Cardiac muscle cell (in vitro differentiated cells and primary cell): ENCODE measurements around the gene SLC1A2. TPM values are rescaled to one million over a fixed set of nuclear protein-coding genes. Genes with fewer than 3 reads are reported as not detected.

Experiments
- DNase-seq, 2 donors: peaks; one replicate each; pipeline versions ENCODE4 v3.0.0 to v3.0.0-alpha.2; 2010 to 2017; ENCODE audit warnings: low read depth in 1 of 2, low spot score in 1 of 2
- H3K27ac ChIP-seq: fragments of 200-600 bp; sonication (generic); 2 replicates; pipeline ENCODE4 v1.5.1; 2016
- H3K27me3 ChIP-seq: fragments of 200-600 bp; sonication (generic); 2 replicates; pipeline ENCODE4 v1.6.0; 2016; ENCODE audit warnings: control low read depth
- H3K36me3 ChIP-seq: fragments of 200-600 bp; sonication (generic); 2 replicates; pipeline ENCODE4 v1.5.1; 2016; ENCODE audit warnings: control low read depth
- H3K4me1 ChIP-seq: fragments of 200-600 bp; sonication (generic); 2 replicates; pipeline ENCODE4 v1.8.1; 2017; ENCODE audit warnings: low read depth, mild to moderate bottlenecking, mixed run types
- H3K4me3 ChIP-seq: fragments of 200-600 bp; sonication (generic); 2 replicates; pipeline ENCODE4 v1.5.1; 2016; ENCODE audit warnings: mild to moderate bottlenecking
- H3K9me3 ChIP-seq: fragments of 200-600 bp; sonication (generic); 2 replicates; pipeline ENCODE4 v1.5.1; 2017; ENCODE audit warnings: low read depth, mild to moderate bottlenecking, control low read depth
- polyA plus RNA-seq: library from polyadenylated mRNA; unstranded; fragments of >200 nt; fragmentation: Nextera tagmentation; extraction: Ambion mirVana; gene quantifications from 2 replicates; pipeline ENCODE4 v1.2.1, GENCODE V29; 2016
- total RNA-seq: library from RNA; depleted of rRNA; stranded (reverse); fragments of >200 nt; gene quantifications from 2 replicates; pipeline ENCODE4 v1.2.3, GENCODE V29; 2016
- TF ChIP-seq, protein P1 (sequence below): IDR thresholded peaks from 2 replicates; pipeline ENCODE4 v1.5.1; 2012; ENCODE audit warnings: low read depth, mild to moderate bottlenecking, low read length

Gene SLC1A2
- total and polyA plus RNA-seq, 2 experiments from 2014 or later, result 0.76 to 1.3 TPM

DNA sequence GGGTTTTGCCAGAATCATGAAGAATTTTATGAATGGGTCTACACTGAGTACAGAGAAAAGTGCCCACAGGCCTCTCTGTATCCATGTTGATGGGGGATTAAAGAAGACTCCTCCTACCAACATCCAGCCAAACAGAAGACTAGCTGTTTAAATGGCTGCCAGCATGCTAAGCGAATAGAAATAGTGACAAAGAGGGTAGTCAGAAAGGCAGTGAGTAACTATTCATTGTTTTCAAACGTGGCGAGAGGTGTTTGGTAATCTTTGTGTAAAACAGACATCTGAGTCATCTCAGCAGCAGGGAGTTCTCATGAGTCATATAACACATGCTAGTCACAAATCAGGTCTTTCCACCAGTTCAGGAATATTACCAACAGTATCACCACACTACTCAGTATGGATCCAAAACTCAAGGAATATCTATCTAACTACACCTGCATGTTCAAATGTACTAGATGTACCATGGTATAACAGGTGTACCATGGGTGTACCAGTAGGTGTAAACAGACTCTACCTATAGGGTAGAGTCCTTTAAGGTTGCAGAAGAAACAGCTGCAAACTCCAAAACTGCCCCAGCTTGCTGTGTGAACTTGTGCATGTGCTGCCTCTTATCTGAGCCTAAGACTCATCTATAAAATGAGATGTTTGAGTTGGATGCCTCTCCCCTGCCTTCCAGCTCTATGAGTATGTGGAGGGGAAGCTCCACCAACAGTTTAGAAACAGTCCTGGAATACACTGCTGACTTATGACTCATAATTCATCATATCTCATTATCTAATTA, 82.0 kb downstream of the SLC1A2 start:
- H3K27me3 ChIP-seq, result no peaks in the 10 kb centered on the region
- H3K27ac ChIP-seq, result no peak overlapping the region
- H3K9me3 ChIP-seq, result no peaks in the 10 kb centered on the region
- TF ChIP-seq, protein P1, sequence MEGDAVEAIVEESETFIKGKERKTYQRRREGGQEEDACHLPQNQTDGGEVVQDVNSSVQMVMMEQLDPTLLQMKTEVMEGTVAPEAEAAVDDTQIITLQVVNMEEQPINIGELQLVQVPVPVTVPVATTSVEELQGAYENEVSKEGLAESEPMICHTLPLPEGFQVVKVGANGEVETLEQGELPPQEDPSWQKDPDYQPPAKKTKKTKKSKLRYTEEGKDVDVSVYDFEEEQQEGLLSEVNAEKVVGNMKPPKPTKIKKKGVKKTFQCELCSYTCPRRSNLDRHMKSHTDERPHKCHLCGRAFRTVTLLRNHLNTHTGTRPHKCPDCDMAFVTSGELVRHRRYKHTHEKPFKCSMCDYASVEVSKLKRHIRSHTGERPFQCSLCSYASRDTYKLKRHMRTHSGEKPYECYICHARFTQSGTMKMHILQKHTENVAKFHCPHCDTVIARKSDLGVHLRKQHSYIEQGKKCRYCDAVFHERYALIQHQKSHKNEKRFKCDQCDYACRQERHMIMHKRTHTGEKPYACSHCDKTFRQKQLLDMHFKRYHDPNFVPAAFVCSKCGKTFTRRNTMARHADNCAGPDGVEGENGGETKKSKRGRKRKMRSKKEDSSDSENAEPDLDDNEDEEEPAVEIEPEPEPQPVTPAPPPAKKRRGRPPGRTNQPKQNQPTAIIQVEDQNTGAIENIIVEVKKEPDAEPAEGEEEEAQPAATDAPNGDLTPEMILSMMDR, result no peak
- H3K36me3 ChIP-seq, result no peaks in the 10 kb centered on the region
- peak in 1 of 2 donors; percentile 95 for DNase-seq
- no peak overlapping the region for H3K4me3 ChIP-seq
- no peaks in the 10 kb centered on the region for H3K4me1 ChIP-seq

DNA sequence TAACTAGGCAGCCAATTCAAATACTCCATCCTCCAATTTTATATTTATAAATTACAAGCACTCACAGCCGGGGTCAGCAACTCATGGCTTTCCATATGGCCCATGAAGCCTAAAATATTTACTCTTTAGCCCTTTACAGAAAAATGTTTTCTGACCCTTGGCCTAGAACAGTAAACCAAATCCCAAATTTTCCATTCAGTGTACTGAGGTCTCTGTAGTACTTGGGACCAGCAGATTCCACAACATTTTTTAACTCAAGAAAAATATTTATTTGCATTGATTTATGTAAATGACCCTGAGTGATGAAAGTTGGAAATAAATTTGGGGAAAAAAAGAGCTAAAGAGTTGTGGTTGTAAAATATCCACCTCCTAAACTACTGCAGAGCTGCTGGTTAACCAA, 82.6 kb downstream of the SLC1A2 start:
- no peak overlapping the region for H3K27ac ChIP-seq

DNA sequence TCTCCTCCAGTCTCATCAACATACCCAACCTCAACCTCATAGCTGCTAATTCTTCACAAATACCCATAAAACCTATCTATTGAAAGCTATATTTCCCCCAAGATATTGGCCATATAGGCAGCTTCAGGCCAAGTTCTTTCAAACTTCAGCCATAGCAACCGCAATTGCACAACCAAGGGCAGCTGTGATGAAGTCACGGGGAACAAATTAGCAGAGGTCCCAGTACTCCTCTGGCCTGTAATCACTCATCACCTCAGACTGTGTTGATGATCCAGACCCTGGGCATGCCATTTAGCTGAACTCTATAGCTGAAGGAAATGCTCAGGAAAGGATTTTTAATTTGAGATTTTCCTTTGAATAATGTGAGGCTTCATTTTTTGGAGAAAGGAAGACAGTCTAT, 84.1 kb downstream of the SLC1A2 start:
- Histone ChIP-seq H3K9me3 (no peaks in the 10 kb centered on the region), H3K27me3 (no peaks in the 10 kb centered on the region), H3K36me3 (no peaks in the 10 kb centered on the region), H3K27ac (no peak overlapping the region), H3K4me3 (no peak overlapping the region), H3K4me1 (no peaks in the 10 kb centered on the region)
- TF ChIP-seq, protein P1, result no peak
- DNase-seq, result peak in 1 of 2 donors; percentile 61

More for the DNA sequence above, 82.6 kb downstream of the SLC1A2 start:
- no peaks in the 10 kb centered on the region for H3K9me3 ChIP-seq
- no peak for DNase-seq
- TF ChIP-seq, protein P1, result no peak
- no peaks in the 10 kb centered on the region for H3K27me3 ChIP-seq
- no peak overlapping the region for H3K4me3 ChIP-seq
- H3K4me1 ChIP-seq, result no peaks in the 10 kb centered on the region
- no peaks in the 10 kb centered on the region for H3K36me3 ChIP-seq

DNA sequence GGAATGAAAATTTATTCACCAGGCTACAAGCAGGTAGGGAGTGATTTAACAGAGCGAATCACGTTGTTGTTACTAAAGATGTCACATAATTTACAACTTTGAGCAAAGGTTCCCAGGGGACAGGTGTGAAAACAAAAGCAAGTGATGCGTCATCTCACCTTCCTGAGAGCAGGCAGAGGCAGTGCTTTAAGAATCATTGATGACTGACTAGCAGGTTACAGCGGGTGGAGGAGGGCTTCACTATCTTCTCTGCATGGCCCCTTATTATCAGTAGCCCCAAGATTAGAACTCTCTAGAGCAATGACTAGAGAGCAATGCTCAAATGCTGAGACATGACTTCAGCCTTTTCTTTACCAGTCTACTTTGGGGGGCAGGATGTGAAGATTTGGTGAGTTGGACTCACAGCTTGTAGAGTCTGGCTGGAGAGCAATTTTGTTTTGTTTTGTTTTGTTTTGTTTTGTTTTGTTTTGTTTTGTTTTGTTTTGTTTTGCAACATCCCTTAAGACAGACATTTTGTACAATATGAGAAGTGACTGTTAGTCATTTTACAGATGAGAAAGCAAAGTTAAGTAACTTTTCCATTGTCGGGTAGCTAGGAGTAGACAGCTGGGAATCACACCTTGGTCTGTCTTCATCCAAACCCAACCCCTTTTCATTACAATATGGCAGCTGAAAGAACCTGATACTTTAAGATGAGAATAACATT, 84.8 kb downstream of the SLC1A2 start:
- Histone ChIP-seq H3K4me3 (no peak overlapping the region), H3K27me3 (no peaks in the 10 kb centered on the region), H3K36me3 (no peaks in the 10 kb centered on the region), H3K27ac (no peak overlapping the region), H3K9me3 (no peaks in the 10 kb centered on the region), H3K4me1 (no peaks in the 10 kb centered on the region)
- TF ChIP-seq, protein P1, result no peak
- DNase-seq, result no peak

DNA sequence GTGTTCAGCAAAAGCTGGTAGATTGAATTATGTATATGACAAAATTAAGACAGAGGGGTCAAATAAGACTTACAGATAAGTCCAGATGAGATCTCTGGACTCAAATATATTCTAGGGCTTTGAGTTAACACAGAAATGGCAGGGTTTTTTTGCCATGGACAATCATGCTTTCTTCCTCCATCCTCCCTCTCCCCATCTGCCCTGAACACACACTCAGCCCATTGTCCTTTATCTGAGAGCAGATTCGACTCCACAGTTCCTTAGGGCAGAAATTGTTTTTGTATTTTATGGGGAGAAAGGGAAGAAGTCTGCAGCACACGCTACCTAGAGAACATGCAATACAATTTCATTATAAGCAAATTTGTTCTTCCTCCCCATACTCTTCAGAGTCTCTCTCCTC, 86.8 kb downstream of the SLC1A2 start:
- H3K27me3 ChIP-seq, result no peaks in the 10 kb centered on the region
- H3K4me3 ChIP-seq, result no peak overlapping the region
- no peaks in the 10 kb centered on the region for H3K9me3 ChIP-seq
- no peaks in the 10 kb centered on the region for H3K36me3 ChIP-seq
- H3K4me1 ChIP-seq, result no peaks in the 10 kb centered on the region
- DNase-seq, result no peak
- TF ChIP-seq, protein P1, result no peak
- H3K27ac ChIP-seq, result no peak overlapping the region
